WTC11 (cell line): ENCODE data around the gene FAM53A. TPM values are rescaled to one million over a fixed set of nuclear protein-coding genes. Genes with fewer than 3 reads are reported as not detected.
A peak's percentile ranks its signal among the peaks of the same experiment; 100 is the strongest.

Source experiments
- CBFB ChIP-seq: sonication (generic); formaldehyde crosslinking; IDR thresholded peaks from 2 replicates; pipeline ENCODE4 v1.8.1; 2022; ENCODE audit warnings: mild to moderate bottlenecking, low read depth, missing genetic modification reagents
- CREM ChIP-seq: sonication (generic); formaldehyde crosslinking; IDR thresholded peaks from 2 replicates; pipeline ENCODE4 v1.8.1; 2022; ENCODE audit warnings: mild to moderate bottlenecking, missing genetic modification reagents, moderate library complexity
- ELF4 ChIP-seq: sonication (generic); formaldehyde crosslinking; IDR thresholded peaks from 2 replicates; pipeline ENCODE4 v1.8.1; 2022; ENCODE audit warnings: low read depth, mild to moderate bottlenecking, moderate library complexity, missing genetic modification reagents
- FOXK1 ChIP-seq: sonication (generic); formaldehyde crosslinking; IDR thresholded peaks from 2 replicates; pipeline ENCODE4 v1.8.0; 2022; ENCODE audit warnings: mild to moderate bottlenecking, moderate library complexity, missing genetic modification reagents
- FOXP1 ChIP-seq: sonication (generic); formaldehyde crosslinking; IDR thresholded peaks from 2 replicates; pipeline ENCODE4 v1.8.0; 2022; ENCODE audit warnings: missing genetic modification reagents, mild to moderate bottlenecking, moderate library complexity, borderline replicate concordance
- GABPB1 ChIP-seq: sonication (generic); formaldehyde crosslinking; IDR thresholded peaks from 2 replicates; pipeline ENCODE4 v1.8.1; 2023; ENCODE audit warnings: mild to moderate bottlenecking, missing genetic modification reagents
- MXD4 ChIP-seq: fragments of 250-450 bp; sonication (Bioruptor Pico); IDR thresholded peaks from 2 replicates; pipeline ENCODE4 v1.8.0; 2021; ENCODE audit warnings: mild to moderate bottlenecking, moderate library complexity, borderline replicate concordance
- NR2C2 ChIP-seq: sonication (generic); formaldehyde crosslinking; IDR thresholded peaks from 2 replicates; pipeline ENCODE4 v1.8.0; 2022; ENCODE audit warnings: mild to moderate bottlenecking, missing genetic modification reagents
- SMAD3 ChIP-seq: sonication (generic); formaldehyde crosslinking; IDR thresholded peaks from 2 replicates; pipeline ENCODE4 v1.8.0; 2022; ENCODE audit warnings: missing genetic modification reagents, mild to moderate bottlenecking, borderline replicate concordance
- SP1 ChIP-seq: sonication (generic); formaldehyde crosslinking; conservative IDR thresholded peaks from 2 replicates; pipeline ENCODE4 v1.8.1; 2022; ENCODE audit warnings: missing genetic modification reagents
- TCF7 ChIP-seq: sonication (generic); formaldehyde crosslinking; IDR thresholded peaks from 2 replicates; pipeline ENCODE4 v1.8.0; 2022; ENCODE audit warnings: mild to moderate bottlenecking, low read depth, missing genetic modification reagents, moderate library complexity
- TP53 ChIP-seq: sonication (generic); formaldehyde crosslinking; IDR thresholded peaks from 2 replicates; pipeline ENCODE4 v1.8.1; 2023; ENCODE audit warnings: mild to moderate bottlenecking, missing genetic modification reagents
- ZNF219 ChIP-seq: sonication (generic); formaldehyde crosslinking; IDR thresholded peaks from 2 replicates; pipeline ENCODE4 v1.8.0; 2023; ENCODE audit warnings: missing genetic modification reagents, mild to moderate bottlenecking, borderline replicate concordance
- total RNA-seq: library from RNA; stranded (reverse); gene quantifications from 3 replicates; pipeline ENCODE4 v1.2.3, GENCODE V29; 2021
- TF ChIP-seq, protein P1 (sequence below): fragments of 200-600 bp; IDR thresholded peaks from 2 replicates; pipeline ENCODE4 v1.8.0; 2022; ENCODE audit warnings: antibody characterized with exemption
- TF ChIP-seq, protein P2 (sequence below): sonication (generic); formaldehyde crosslinking; IDR thresholded peaks from 2 replicates; pipeline ENCODE4 v1.8.1; 2022; ENCODE audit warnings: low read depth, mild to moderate bottlenecking, moderate library complexity, missing genetic modification reagents, borderline replicate concordance
- TF ChIP-seq, protein P3 (sequence below): sonication (generic); formaldehyde crosslinking; IDR thresholded peaks from 2 replicates; pipeline ENCODE4 v1.8.1; 2023; ENCODE audit warnings: mild to moderate bottlenecking, missing genetic modification reagents, moderate library complexity
- TF ChIP-seq, protein P4 (sequence below): fragments of 250-450 bp; sonication (Bioruptor Pico); IDR thresholded peaks from 2 replicates; pipeline ENCODE4 v1.8.0; 2021; ENCODE audit warnings: mild to moderate bottlenecking
- TF ChIP-seq, protein P5 (sequence below): sonication (generic); formaldehyde crosslinking; IDR thresholded peaks from 2 replicates; pipeline ENCODE4 v1.8.0; 2023; ENCODE audit warnings: missing genetic modification reagents, mild to moderate bottlenecking, borderline replicate concordance
- TF ChIP-seq, protein P6 (sequence below): sonication (generic); formaldehyde crosslinking; IDR thresholded peaks from 2 replicates; pipeline ENCODE4 v1.8.0; 2022; ENCODE audit warnings: mild to moderate bottlenecking, missing genetic modification reagents
- TF ChIP-seq, protein P7 (sequence below): sonication (generic); formaldehyde crosslinking; conservative IDR thresholded peaks from 2 replicates; pipeline ENCODE4 v1.8.1; 2023; ENCODE audit warnings: mild to moderate bottlenecking, low read depth, missing genetic modification reagents, moderate library complexity
- TF ChIP-seq, protein P8 (sequence below): fragments of 250-450 bp; sonication (Bioruptor Pico); IDR thresholded peaks from 2 replicates; pipeline ENCODE4 v2.1.2; 2022; ENCODE audit warnings: mild to moderate bottlenecking, moderate library complexity

The FAM53A gene
- total RNA-seq, 1 experiment from 2014 or later, result 2.9 TPM

DNA sequence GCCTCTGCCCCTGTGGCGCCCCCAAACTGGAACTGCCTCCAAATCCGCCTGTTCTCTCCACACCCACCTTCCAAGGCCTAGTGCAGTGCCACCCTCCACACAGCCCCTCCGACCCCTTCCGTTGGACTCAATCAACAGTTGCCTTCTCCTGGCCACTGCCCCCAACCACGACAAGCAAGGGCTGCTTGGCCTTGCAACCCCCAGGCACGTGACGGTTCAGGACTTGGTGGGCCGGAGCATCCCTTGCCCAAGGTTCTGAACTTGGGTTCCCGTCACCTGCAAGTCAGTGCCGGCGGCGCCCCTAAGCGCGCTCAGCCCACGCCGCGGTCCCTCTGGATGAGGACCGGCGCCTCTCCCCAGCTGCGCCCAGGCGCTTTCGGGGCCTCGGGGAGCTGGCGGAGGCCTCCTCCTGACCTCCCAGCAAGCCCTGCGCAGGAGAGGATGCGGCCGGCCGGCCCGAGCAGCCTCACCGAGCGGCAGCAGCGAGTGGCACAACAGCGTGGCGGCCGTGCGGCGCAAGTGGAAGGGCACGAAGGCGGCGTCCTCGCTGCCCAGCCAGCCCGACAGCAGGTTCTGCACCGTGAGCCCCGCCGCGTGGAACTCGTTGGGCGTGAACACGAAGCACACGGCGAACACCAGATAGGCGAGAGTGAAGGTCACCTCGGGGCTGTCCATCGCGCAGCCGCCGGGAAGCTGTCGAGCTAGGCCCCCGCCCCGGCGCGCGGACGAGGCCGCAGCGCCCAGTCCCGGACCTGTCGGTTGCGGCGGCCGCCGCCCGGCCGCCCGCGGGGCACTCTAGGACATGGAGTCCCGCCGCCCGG is 36.3 kb upstream of the FAM53A start (continued):
- TF ChIP-seq, protein P1, sequence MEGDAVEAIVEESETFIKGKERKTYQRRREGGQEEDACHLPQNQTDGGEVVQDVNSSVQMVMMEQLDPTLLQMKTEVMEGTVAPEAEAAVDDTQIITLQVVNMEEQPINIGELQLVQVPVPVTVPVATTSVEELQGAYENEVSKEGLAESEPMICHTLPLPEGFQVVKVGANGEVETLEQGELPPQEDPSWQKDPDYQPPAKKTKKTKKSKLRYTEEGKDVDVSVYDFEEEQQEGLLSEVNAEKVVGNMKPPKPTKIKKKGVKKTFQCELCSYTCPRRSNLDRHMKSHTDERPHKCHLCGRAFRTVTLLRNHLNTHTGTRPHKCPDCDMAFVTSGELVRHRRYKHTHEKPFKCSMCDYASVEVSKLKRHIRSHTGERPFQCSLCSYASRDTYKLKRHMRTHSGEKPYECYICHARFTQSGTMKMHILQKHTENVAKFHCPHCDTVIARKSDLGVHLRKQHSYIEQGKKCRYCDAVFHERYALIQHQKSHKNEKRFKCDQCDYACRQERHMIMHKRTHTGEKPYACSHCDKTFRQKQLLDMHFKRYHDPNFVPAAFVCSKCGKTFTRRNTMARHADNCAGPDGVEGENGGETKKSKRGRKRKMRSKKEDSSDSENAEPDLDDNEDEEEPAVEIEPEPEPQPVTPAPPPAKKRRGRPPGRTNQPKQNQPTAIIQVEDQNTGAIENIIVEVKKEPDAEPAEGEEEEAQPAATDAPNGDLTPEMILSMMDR, result no peak
- TF ChIP-seq ELF4 (CRISPR knock-in tag) (no peak), CREM (CRISPR knock-in tag) (0 out of 2 replicates have a peak, but pooled peaks have one; percentile 7), CBFB (no peak), SP1 (CRISPR knock-in tag) (no peak), TP53 (CRISPR knock-in tag) (peak; percentile 74; the same call in 1 of the 2 replicates), MXD4 (no peak), SMAD3 (CRISPR knock-in tag) (no peak), TCF7 (peak; percentile 84; the same call in 1 of the 2 replicates), ZNF219 (CRISPR knock-in tag) (no peak; the same call in 1 of the 2 replicates), FOXP1 (CRISPR knock-in tag) (peak; percentile 72; the same call in 1 of the 2 replicates), GABPB1 (peak; percentile 54; the same call in 1 of the 2 replicates), NR2C2 (CRISPR knock-in tag) (no peak), FOXK1 (peak; percentile 46; the same call in 1 of the 2 replicates)
- TF ChIP-seq, protein P2, sequence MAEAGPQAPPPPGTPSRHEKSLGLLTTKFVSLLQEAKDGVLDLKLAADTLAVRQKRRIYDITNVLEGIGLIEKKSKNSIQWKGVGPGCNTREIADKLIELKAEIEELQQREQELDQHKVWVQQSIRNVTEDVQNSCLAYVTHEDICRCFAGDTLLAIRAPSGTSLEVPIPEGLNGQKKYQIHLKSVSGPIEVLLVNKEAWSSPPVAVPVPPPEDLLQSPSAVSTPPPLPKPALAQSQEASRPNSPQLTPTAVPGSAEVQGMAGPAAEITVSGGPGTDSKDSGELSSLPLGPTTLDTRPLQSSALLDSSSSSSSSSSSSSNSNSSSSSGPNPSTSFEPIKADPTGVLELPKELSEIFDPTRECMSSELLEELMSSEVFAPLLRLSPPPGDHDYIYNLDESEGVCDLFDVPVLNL (CRISPR knock-in tag), result 0 out of 2 replicates have a peak, but pooled peaks have one; percentile 65
- TF ChIP-seq, protein P3, sequence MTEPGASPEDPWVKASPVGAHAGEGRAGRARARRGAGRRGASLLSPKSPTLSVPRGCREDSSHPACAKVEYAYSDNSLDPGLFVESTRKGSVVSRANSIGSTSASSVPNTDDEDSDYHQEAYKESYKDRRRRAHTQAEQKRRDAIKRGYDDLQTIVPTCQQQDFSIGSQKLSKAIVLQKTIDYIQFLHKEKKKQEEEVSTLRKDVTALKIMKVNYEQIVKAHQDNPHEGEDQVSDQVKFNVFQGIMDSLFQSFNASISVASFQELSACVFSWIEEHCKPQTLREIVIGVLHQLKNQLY, result 0 out of 2 replicates have a peak, but pooled peaks have one; percentile 56
- TF ChIP-seq, protein P4, sequence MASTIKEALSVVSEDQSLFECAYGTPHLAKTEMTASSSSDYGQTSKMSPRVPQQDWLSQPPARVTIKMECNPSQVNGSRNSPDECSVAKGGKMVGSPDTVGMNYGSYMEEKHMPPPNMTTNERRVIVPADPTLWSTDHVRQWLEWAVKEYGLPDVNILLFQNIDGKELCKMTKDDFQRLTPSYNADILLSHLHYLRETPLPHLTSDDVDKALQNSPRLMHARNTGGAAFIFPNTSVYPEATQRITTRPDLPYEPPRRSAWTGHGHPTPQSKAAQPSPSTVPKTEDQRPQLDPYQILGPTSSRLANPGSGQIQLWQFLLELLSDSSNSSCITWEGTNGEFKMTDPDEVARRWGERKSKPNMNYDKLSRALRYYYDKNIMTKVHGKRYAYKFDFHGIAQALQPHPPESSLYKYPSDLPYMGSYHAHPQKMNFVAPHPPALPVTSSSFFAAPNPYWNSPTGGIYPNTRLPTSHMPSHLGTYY (CRISPR knock-in tag), result no peak
- TF ChIP-seq, protein P5, sequence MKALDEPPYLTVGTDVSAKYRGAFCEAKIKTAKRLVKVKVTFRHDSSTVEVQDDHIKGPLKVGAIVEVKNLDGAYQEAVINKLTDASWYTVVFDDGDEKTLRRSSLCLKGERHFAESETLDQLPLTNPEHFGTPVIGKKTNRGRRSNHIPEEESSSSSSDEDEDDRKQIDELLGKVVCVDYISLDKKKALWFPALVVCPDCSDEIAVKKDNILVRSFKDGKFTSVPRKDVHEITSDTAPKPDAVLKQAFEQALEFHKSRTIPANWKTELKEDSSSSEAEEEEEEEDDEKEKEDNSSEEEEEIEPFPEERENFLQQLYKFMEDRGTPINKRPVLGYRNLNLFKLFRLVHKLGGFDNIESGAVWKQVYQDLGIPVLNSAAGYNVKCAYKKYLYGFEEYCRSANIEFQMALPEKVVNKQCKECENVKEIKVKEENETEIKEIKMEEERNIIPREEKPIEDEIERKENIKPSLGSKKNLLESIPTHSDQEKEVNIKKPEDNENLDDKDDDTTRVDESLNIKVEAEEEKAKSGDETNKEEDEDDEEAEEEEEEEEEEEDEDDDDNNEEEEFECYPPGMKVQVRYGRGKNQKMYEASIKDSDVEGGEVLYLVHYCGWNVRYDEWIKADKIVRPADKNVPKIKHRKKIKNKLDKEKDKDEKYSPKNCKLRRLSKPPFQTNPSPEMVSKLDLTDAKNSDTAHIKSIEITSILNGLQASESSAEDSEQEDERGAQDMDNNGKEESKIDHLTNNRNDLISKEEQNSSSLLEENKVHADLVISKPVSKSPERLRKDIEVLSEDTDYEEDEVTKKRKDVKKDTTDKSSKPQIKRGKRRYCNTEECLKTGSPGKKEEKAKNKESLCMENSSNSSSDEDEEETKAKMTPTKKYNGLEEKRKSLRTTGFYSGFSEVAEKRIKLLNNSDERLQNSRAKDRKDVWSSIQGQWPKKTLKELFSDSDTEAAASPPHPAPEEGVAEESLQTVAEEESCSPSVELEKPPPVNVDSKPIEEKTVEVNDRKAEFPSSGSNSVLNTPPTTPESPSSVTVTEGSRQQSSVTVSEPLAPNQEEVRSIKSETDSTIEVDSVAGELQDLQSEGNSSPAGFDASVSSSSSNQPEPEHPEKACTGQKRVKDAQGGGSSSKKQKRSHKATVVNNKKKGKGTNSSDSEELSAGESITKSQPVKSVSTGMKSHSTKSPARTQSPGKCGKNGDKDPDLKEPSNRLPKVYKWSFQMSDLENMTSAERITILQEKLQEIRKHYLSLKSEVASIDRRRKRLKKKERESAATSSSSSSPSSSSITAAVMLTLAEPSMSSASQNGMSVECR, result peak; percentile 34
- TF ChIP-seq, protein P6, sequence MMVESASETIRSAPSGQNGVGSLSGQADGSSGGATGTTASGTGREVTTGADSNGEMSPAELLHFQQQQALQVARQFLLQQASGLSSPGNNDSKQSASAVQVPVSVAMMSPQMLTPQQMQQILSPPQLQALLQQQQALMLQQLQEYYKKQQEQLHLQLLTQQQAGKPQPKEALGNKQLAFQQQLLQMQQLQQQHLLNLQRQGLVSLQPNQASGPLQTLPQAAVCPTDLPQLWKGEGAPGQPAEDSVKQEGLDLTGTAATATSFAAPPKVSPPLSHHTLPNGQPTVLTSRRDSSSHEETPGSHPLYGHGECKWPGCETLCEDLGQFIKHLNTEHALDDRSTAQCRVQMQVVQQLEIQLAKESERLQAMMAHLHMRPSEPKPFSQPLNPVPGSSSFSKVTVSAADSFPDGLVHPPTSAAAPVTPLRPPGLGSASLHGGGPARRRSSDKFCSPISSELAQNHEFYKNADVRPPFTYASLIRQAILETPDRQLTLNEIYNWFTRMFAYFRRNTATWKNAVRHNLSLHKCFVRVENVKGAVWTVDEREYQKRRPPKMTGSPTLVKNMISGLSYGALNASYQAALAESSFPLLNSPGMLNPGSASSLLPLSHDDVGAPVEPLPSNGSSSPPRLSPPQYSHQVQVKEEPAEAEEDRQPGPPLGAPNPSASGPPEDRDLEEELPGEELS (CRISPR knock-in tag), result peak; percentile 44; the same call in 1 of the 2 replicates
- TF ChIP-seq, protein P7, sequence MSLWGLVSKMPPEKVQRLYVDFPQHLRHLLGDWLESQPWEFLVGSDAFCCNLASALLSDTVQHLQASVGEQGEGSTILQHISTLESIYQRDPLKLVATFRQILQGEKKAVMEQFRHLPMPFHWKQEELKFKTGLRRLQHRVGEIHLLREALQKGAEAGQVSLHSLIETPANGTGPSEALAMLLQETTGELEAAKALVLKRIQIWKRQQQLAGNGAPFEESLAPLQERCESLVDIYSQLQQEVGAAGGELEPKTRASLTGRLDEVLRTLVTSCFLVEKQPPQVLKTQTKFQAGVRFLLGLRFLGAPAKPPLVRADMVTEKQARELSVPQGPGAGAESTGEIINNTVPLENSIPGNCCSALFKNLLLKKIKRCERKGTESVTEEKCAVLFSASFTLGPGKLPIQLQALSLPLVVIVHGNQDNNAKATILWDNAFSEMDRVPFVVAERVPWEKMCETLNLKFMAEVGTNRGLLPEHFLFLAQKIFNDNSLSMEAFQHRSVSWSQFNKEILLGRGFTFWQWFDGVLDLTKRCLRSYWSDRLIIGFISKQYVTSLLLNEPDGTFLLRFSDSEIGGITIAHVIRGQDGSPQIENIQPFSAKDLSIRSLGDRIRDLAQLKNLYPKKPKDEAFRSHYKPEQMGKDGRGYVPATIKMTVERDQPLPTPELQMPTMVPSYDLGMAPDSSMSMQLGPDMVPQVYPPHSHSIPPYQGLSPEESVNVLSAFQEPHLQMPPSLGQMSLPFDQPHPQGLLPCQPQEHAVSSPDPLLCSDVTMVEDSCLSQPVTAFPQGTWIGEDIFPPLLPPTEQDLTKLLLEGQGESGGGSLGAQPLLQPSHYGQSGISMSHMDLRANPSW (CRISPR knock-in tag), result 0 out of 2 replicates have a peak, but pooled peaks have one; percentile 45
- TF ChIP-seq, protein P8, sequence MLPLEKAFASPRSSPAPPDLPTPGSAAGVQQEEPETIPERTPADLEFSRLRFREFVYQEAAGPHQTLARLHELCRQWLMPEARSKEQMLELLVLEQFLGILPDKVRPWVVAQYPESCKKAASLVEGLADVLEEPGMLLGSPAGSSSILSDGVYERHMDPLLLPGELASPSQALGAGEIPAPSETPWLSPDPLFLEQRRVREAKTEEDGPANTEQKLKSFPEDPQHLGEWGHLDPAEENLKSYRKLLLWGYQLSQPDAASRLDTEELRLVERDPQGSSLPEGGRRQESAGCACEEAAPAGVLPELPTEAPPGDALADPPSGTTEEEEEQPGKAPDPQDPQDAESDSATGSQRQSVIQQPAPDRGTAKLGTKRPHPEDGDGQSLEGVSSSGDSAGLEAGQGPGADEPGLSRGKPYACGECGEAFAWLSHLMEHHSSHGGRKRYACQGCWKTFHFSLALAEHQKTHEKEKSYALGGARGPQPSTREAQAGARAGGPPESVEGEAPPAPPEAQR (CRISPR knock-in tag), result no peak
